Measurements from ENCODE around the gene CCDC85B. TPM values are rescaled to one million over a fixed set of nuclear protein-coding genes. Genes with fewer than 3 reads are reported as not detected.

CCDC85B gene
- total and polyA plus RNA-seq, 2 of the 8 experiments (the other 6 are each of a cell fraction or from before 2014, with no cell fraction given): 19.8 to 30.8 TPM

DNA sequence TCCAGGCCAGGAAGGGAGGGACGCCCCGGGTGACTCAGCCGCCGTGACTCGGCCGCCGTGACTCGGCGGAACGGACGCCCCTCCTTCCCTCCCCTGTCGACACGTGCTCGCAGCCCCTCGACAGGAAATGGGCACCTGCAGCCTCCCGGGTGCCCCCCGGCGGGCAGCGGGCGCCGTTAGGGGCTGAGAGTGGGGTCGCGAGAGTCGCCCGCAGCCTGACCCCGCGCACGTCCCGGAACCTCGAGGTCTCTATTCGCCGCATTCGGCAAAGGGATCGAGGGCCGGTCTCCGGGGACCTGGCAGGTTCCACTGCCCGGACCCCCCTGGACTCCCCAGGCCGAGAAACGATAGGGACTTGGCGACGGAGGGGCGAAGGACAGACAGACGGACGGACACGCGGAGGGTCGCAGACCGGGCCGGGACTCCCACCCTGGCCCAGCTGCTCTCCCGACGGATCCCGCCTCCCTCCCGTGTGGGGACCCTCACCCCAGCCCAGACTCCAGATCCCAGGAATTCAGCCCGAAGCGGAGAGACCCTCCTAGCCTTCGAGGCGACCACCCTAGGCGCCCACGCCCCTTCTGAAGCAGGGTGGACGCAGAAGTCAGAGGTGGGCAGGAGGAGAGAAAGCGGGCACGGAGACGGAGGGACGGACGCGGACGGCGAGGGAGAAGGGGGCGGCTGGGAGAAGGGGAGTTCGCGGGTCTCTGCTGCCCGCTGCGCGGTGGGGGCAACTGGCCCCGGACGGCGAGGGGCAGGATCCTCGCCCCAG is 9.1 kb downstream of the CCDC85B start:
- Histone ChIP-seq H3K4me2 (ENCODE audit: insufficient read depth in 1 of 2, low read depth in 2 of 2, low read length in 2 of 2) (peak overlapping the region; percentile 78 to 89), H3K23ac (ENCODE audit: insufficient read length) (no peak overlapping the region), H3K9ac (replicated peaks in 1 of 4; ENCODE audit: extremely low read depth in 1 of 4, low read depth in 3 of 4, low read length in 3 of 4) (peak overlapping the region in 3 of 4 experiments; percentile 20 to 38 (median 27); a peak in 4 of 7 replicates), H3K4ac (replicated peaks; ENCODE audit: insufficient read length, low read depth, low read length) (no peak overlapping the region), H3K14ac (ENCODE audit: insufficient read length) (no peak overlapping the region), H3K79me1 (ENCODE audit: low read depth, low read length) (no peaks in the 10 kb centered on the region; the same call in 1 of the 2 replicates), H3K36me3 (ENCODE audit: control insufficient read depth in 2 of 4, insufficient read depth in 4 of 4, low read length in 3 of 4) (no peaks in the 10 kb centered on the region), H4K91ac (replicated peaks; ENCODE audit: insufficient read length, low read length) (peak overlapping the region; percentile 4), H3K27ac (ENCODE audit: low read depth, low read length) (no peak overlapping the region), H2BK5ac (ENCODE audit: low read depth, low read length) (peak overlapping the region; percentile 16; the same call in 1 of the 2 replicates), H2BK12ac (ENCODE audit: low read depth, low read length) (peak overlapping the region; percentile 40), H2AFZ (ENCODE audit: low read length) (no peak overlapping the region), H3K18ac (ENCODE audit: extremely low read depth, low read length) (peak overlapping the region; percentile 87), H3K27me3 (replicated peaks in 1 of 4; ENCODE audit: control insufficient read depth in 3 of 4, extremely low read depth in 1 of 4, insufficient read depth in 3 of 4, low read length in 3 of 4) (peaks cover 15 to 41% (median 36%) of the 10 kb centered on the region in 4 experiments), H2AK5ac (ENCODE audit: low read depth, low read length) (no peak overlapping the region), H2BK15ac (ENCODE audit: low read length) (no peak overlapping the region), H3K9me3 (ENCODE audit: insufficient read depth in 2 of 2, low read depth in 1 of 2, low read length in 1 of 2) (no peaks in the 10 kb centered on the region), H2BK120ac (replicated peaks; ENCODE audit: low read depth, low read length) (peak overlapping the region; percentile 78), H3K56ac (replicated peaks; ENCODE audit: insufficient read length, low read depth, low read length) (no peak overlapping the region), H3K79me2 (ENCODE audit: control insufficient read depth in 1 of 2, insufficient read depth in 2 of 2, low read length in 2 of 2) (no peaks in the 10 kb centered on the region), H4K5ac (ENCODE audit: insufficient read length, low read depth, low read length) (no peak overlapping the region), H4K20me1 (replicated peaks in 1 of 2; ENCODE audit: control insufficient read depth in 1 of 2, insufficient read depth in 2 of 2, low read length in 2 of 2) (peaks cover 0 to 4% of the 10 kb centered on the region in 2 experiments), H3K23me2 (ENCODE audit: low read depth, low read length) (peaks cover 9% of the 10 kb centered on the region; the same call in 1 of the 2 replicates), H4K8ac (ENCODE audit: extremely low read depth, insufficient read depth, low read length) (peak overlapping the region; percentile 91), H2BK20ac (ENCODE audit: low read length) (no peak overlapping the region), H3K4me1 (replicated peaks in 1 of 4; ENCODE audit: control insufficient read depth in 3 of 4, insufficient read depth in 4 of 4, low read length in 3 of 4) (peaks cover 3 to 11% (median 8%) of the 10 kb centered on the region in 4 experiments; a peak in 6 of 7 replicates), H3K4me3 (ENCODE audit: extremely low read depth in 1 of 4, insufficient read depth in 2 of 4, low read depth in 3 of 4, low read length in 4 of 4) (peak overlapping the region; percentile 39 to 71 (median 52))
- POLR2A ChIA-PET (ENCODE audit: partially characterized antibody): interaction anchor here (1.1 to 3.7 kb wide), 6 partner anchors 9 to 188 kb away, joined by 3 to 18 read pairs (median 4); partner anchors contain the start of genes BANF1, CCDC85B, EFEMP2 and EIF1AD
- 3% methylated on average over 50 of the region's 78 CpGs; no CpG with 5 or more reads in 1 of the 2 experiments for WGBS, 2 experiments (ENCODE audit: extremely low coverage in 1 of 2, insufficient coverage in 1 of 2, insufficient read length in 1 of 2, insufficient replicate concordance in 2 of 2, low coverage in 1 of 2, low lambda C conversion rate in 2 of 2, missing lambda C conversion rate in 1 of 2)
- FAIRE-seq: no peak
- CTCF ChIA-PET (ENCODE audit: partially characterized antibody): interaction anchor here (0.8 to 9.7 kb wide), 5 partner anchors 12 to 306 kb away, joined by 3 to 150 read pairs (median 3); partner anchors contain the start of genes CCDC85B, FIBP and MUS81
- DNase-seq (ENCODE audit: low read depth in 1 of 2, low spot score in 2 of 2): peak in 1 of 2 experiments; percentile 77
- TF ChIP-seq HDAC2 (IDR thresholded peaks at IDR 0.05; ENCODE audit: borderline replicate concordance in 1 of 2, low read depth in 2 of 2, low read length in 2 of 2) (0 out of 4 replicates have a peak, but pooled peaks of 1 of the 2 experiments have one; percentile 13), POU5F1 (IDR thresholded peaks at IDR 0.05; ENCODE audit: low read depth, low read length) (no peak), FOSL1 (IDR thresholded peaks at IDR 0.05; ENCODE audit: insufficient read depth, low read depth, low read length) (no peak), EZH2 (IDR thresholded peaks at IDR 0.05; ENCODE audit: low read depth, low read length, severe bottlenecking) (peak; percentile 68), ZNF274 (IDR thresholded peaks at IDR 0.05; ENCODE audit: borderline replicate concordance, extremely low read depth, low read length) (no peak), PHF8 (conservative IDR thresholded peaks at IDR 0.05; ENCODE audit: low read depth, low read length) (0 out of 2 replicates have a peak, but pooled peaks have one; percentile 32), NRF1 (IDR thresholded peaks at IDR 0.05; ENCODE audit: low read depth, low read length) (no peak), SUZ12 (IDR thresholded peaks at IDR 0.05; ENCODE audit: low read length) (peak; percentile 72), TBP (IDR thresholded peaks at IDR 0.05; ENCODE audit: low read depth, low read length) (peak; percentile 25; the same call in 1 of the 2 replicates), KDM4A (IDR thresholded peaks at IDR 0.05; ENCODE audit: low read depth, low read length, severe bottlenecking) (peak; percentile 53)

Data from H1 (cell line).